Esophagus mucosa (tissue), 1 donor: ENCODE results near the gene PRRT2. TPM values are rescaled to one million over a fixed set of nuclear protein-coding genes. Genes with fewer than 3 reads are reported as not detected.
A peak's percentile ranks its signal among the peaks of the same experiment; 100 is the strongest.
"Not testable (repeated sequence)": the region's sequence is repeated elsewhere in the genome, so short reads cannot be mapped to it uniquely, and the experiment has no call there.

Experiments used
- ATAC-seq: fragments of 200-7000 bp; cut with Tn5 transposase; one replicate; pipeline ENCODE4 v1.9.1; 2020
- total RNA-seq: library from RNA; stranded (reverse); gene quantifications from one replicate; pipeline ENCODE4 v1.2.4, GENCODE V29; 2023
- donor health status: DM: yes; HTN: yes; CAD: no.

The PRRT2 gene
- total RNA-seq, 1 donor from 2014 or later = not detected

- ATAC-seq = no peak
These were observed 1.0 kb downstream of the PRRT2 start for GRCh38 chr16:29812754-29813643.

- no peak for ATAC-seq
These were observed 1.9 kb downstream of the PRRT2 start for GRCh38 chr16:29813644-29814562.

- ATAC-seq = no peak
These were observed 2.6 kb downstream of the PRRT2 start for GRCh38 chr16:29814592-29814991.

- no peak for ATAC-seq
These were observed 3.2 kb downstream of the PRRT2 start for GRCh38 chr16:29815032-29815721.

- ATAC-seq = peak; percentile 85
These were observed 4.0 kb downstream of the PRRT2 start, which contains the start of gene PAGR1 for GRCh38 chr16:29815793-29816693. Gene PAGR1 (plus strand): TSS chr16:29816152. CDS start chr16:29816526, 374 bp downstream.

- peak; percentile 14 for ATAC-seq
These were observed 4.9 kb downstream of the PRRT2 start for GRCh38 chr16:29816694-29817441.

GRCh38 chr16:29818082-29818481 lies 6.1 kb downstream of the PRRT2 start:
- no peak for ATAC-seq

GRCh38 chr16:29819506-29819905 lies 7.5 kb downstream of the PRRT2 start:
- no peak for ATAC-seq

GRCh38 chr16:29820271-29820701 lies 8.3 kb downstream of the PRRT2 start, which contains the start of gene MVP:
Gene MVP (plus strand): TSS chr16:29820462. CDS start chr16:29830550, 10,088 bp downstream.
- peak; percentile 50 for ATAC-seq

GRCh38 chr16:29820730-29821642 lies 9.0 kb downstream of the PRRT2 start:
- peak; percentile 59 for ATAC-seq

GRCh38 chr16:29821643-29822115 lies 9.7 kb downstream of the PRRT2 start:
- peak; percentile 30 for ATAC-seq

GRCh38 chr16:29824589-29825144 lies 12.7 kb downstream of the PRRT2 start:
- ATAC-seq = no peak

- ATAC-seq = peak; percentile 56
These were observed 13.4 kb downstream of the PRRT2 start for GRCh38 chr16:29825145-29826044.

- no peak for ATAC-seq
These were observed 14.3 kb downstream of the PRRT2 start for GRCh38 chr16:29826342-29826695.

- ATAC-seq = peak; percentile 4
These were observed 18.8 kb downstream of the PRRT2 start for GRCh38 chr16:29830774-29831173.

GRCh38 chr16:29831490-29831889 lies 19.5 kb downstream of the PRRT2 start:
- ATAC-seq = peak; percentile 39

- not testable (repeated sequence) for ATAC-seq
These were observed 21.2 kb downstream of the PRRT2 start for GRCh38 chr16:29833219-29833618.

- ATAC-seq = no peak
These were observed 22.1 kb downstream of the PRRT2 start for GRCh38 chr16:29834079-29834478.
